NCI-H82 (cell line): ENCODE data around the gene LEKR1.
A peak's percentile ranks its signal among the peaks of the same experiment; 100 is the strongest.
"Not testable (repeated sequence)": the region's sequence is repeated elsewhere in the genome, so short reads cannot be mapped to it uniquely, and the experiment has no call there.

ENCODE experiments used
- DNase-seq: peaks from one replicate; lab custom pipeline; 2025; lab: John Stamatoyannopoulos, UW

LEKR1 gene

DNA sequence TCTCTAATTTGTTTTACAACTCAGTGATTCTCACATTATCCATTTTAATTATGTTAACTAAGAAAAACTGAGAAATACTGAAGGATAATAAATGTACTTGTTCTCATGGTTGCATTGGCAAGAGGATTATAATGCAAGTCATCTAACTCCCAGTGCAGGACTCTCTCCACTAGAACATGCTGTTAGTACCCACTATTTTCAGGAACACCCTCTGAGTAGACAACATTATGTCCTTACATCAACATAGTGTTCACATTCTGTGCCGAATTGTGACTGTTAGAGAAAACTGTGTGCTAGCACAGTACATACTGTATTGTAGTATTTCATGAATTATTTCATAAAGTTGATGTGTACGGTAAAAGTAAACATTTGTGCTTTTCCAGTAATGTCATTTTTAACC is 80.1 kb downstream of the LEKR1 start:
- DNase-seq = no peak

DNA sequence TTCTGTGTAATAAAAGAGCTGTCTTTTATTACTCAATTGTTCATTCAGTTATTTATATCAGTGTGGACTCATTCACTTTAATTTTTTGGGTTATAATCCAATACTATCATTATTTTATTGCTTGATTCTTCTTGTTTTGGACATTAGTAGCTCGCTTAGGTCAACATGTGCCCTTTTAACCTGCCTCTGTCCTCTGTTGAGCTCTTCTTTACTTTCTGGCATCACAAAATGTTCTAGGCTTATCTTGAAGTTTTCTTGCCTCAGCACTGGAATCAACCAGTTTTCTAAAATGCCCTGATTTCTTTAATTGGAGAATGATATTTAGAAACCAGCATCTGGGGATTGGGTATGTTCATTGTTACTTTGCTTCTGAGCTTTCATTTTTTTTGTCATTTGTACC is 82.2 kb downstream of the LEKR1 start:
- DNase-seq = no peak

DNA sequence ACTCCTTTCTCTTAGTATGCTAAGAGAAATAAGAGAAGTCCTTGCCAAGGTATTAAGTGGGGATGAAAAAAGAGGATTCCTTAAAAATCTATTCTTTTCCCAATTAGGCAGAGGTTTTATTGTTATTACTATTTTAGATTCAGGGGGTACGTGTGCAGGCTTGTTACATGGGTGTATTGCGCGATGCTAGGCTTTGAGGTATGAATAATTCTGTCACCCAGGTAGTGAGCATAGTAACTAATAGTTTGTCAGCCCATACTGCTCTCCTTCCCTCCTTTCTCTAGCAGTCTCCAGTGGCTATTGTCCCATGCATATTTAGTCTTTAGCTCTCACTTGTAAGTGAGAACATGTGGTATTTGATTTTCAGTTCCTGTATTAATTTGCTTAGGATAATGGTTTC is 83.9 kb downstream of the LEKR1 start:
- no peak for DNase-seq

DNA sequence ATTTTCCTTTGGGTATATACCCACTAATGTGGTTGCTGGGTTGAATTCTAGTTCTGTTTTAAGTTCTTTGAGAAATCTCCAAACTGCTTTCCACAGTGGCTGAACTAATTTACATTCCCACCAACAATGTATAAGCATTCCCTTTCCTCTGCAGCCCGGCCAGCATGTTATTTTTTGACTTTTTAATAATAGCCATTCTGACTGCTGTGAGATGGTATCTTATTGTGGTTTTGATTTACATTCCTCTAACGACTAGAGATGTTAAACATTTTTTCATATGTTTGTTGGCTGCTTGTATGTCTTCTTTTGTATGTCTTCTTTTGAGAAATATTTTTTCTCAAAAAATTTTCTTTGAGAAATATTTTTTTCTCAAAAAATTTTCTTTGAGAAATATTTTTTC is 84.7 kb downstream of the LEKR1 start:
- not testable (repeated sequence) for DNase-seq

DNA sequence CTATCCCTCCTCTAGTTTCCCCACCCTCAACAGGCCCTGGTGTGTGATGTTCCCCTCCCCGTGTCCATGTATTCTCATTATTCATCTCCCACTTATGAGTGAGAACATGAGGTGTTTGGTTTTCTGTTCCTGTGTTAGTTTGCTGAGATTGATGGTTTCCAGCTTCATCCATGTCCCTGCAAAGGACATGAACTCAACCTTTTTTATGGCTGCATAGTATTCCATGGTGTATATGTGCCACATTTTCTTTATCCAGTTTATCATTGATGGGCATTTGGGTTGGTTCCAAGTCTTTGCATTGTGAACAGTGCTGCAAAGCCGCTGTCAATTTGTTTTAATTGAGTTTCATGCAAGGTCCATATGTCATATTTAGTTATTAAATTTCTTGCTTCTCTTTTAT is 88.1 kb downstream of the LEKR1 start:
- DNase-seq = not testable (repeated sequence)

DNA sequence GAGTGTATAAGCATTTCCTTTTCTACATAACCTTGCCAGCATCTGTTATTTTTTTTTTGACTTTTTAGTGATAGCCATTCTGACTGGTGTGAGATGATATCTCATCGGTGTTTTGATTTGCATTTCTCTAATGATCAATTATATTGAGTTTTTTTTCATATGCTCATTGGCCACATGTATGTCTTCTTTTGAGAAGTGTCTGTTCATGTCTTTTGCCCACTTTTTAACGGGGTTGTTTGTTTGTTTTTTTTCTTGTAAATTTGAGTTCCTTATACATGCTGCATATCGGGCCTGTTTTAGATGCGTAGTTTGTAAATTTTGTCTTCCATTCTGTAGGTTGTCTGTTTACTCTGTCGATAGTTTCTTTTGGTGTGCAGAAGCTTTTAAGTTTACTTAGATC is 89.2 kb downstream of the LEKR1 start:
- DNase-seq = no peak

DNA sequence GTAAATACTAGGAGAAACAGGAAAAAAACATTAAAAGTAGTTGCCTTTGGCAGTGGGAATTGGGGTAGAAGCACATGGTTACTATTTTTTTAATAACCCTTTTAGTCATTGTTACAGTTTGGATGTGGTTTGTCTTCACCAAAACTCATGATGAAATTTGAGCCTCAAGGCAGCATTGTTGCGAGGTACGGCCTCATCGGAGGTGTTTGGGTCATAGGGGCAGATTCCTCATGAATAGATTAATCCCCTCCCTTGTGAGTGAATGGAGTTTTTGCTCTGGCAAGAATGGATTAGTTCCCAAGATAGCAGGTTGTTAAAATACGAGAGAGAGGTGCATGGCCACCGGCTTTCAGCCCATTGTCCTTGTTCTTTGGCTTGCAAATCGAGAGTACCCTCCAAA is 92.6 kb downstream of the LEKR1 start:
- no peak for DNase-seq

DNA sequence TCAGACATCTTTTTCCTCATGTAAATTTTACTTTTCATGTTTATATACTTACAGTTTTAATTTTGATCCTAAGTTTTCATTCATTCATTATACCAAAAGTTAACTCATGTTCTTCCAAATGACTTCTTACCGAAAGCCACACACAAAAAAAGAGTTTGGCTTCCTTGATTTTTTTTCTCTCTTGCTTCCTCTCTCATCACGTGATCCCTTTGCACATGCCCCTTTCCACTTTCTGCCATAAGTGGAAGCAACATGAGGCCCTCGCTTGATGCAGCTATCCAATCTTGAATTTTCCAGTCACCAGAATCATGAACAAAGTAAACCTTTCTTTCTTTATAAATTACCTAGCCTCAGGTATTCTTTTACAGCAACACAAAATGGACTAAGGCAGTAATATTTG is 93.7 kb downstream of the LEKR1 start:
- no peak for DNase-seq

DNA sequence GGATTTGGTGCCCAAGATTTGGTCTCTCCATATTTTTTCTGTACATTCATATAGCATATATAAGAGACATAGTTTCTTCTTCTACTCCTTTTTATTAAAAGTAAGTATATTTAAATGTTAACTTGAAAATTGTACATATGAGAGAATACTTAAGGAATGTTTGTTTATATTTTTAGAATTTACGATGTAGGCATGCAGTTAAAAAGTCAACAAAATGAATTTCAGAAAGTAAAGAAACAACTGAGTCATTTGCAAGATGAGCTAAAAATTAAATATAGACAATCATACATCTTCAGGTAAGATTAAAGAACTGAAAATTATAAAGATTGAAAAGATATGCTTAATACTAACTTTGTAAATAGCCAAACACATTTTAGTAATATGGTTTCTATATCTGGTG is 94.2 kb downstream of the LEKR1 start:
- DNase-seq = no peak

DNA sequence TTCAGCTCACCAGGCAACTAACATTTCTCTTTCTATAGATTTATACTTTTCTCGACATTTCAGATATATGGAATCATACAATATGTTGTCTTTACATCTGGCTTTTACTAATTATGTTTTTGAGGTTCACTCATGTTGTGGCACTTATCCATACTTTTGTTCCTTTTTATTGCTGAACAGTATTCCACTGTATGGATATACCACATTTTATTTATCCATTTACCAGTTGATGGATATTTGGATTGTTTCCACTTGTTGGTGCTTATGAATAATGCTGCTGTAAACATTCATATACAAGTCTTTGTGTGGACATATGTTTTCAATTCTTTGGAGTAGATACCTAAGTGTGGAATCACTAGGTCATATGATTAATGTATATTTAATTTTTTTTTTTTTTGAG is 97.2 kb downstream of the LEKR1 start:
- no peak for DNase-seq

DNA sequence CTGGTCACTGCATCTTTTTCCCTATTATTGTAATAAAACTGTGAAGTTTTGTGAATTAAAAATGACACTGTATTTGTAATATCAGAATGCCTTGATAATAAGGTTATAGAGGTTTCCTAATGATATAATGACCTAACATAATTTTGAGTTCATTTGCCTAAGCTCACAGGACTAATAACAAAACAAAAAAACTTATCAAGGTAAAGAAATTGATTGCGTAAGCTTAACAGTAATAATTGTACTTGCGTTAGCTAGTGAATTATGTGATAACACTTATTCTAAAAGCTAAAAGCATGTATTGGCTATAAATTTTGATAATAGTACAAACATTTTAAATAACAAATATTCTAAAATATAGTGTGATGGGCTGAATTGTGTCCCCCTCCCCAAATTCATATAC is 112.6 kb downstream of the LEKR1 start:
- no peak for DNase-seq

DNA sequence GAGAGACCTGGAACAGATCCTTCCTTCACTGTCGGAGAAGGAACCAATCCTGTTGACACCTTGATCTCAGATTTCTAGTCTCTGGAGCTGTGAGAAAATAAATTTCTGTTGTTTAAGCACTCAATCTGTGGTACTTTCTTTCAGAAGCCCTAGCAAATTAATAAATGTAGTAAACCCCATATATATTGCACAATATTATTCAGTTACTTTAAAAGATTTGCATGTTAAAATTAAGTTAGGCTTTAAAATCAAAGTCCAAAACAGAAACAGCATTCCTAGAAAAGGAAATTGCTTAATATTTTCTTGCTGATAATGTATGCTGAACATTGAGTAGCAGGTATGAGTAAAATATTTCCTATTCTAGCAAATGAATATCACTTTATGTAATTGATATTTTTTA is 113.2 kb downstream of the LEKR1 start:
- DNase-seq = no peak

DNA sequence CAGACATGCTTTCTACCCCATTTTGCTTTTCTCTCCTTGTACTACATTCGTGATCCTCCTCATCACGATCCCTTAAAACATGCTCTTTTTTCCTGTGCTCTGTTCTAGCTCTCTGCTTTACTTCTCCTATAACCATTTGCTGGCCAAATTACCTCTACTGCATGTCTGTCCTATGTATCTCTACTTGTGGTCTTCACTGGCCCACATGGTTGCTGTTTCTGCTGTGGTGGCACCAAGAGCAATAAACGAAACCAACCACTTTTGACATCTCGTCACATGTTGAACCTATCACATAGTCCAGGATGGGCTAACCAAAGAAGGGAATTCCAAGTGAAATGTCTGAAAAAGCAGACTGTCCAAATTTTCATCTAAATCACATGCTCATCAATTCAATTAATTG is 115.2 kb downstream of the LEKR1 start:
- no peak for DNase-seq

DNA sequence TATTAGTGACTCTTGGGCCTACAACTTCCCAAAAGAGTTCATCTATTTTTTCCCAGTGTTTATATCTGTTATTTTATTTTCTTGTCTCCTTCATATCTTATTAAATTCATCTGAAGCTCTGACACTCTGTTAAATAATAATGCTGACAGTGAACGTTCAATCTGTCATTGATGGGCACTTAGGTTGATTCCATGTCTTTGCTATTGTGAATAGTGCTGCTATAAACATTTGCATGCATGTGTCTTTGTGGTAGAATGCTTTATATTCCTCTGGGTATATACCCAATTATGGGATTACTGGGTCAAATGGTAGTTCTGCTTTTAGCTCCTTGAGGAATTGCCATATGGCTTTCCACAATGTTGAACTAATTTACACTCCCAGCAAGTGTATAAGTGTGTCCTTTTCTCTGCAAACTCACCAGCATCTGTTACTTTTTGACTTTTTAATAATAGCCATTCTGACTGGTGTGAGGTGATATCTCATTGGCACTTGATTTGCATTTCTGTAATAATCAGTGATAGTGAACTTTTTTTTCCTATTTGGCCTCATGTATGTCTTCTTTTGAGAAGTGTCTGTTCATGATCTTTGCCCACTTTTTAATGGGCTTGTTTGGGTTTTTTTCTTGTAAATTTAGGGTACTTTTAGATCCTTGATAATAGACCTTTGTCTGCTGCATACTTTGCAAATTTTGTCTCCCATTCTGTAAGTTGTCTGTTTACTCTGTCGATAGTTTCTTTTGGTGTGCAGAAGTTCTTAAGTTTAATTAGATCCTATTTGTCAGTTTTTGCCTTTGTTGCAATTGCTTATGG is 122.5 kb downstream of the LEKR1 start:
- peak; percentile 79 for DNase-seq

DNA sequence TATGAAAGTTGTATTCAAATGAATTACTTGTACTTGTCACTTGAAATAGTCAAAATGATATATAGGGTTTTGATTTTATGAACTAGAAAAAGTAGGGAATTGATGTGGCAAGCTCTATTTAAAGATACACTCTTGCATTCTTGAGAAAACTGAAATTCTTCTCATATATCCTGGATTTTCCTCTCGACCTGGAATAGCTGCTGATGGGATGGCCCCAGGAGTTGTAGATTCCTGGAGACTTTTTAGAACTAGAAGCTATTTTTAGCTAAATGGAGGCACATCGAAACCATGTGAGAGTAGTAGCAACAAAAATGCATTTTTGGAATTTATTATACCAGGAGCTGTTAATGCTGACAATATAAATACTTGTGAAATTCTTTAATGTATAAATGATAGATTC is 125.9 kb downstream of the LEKR1 start:
- DNase-seq = no peak

DNA sequence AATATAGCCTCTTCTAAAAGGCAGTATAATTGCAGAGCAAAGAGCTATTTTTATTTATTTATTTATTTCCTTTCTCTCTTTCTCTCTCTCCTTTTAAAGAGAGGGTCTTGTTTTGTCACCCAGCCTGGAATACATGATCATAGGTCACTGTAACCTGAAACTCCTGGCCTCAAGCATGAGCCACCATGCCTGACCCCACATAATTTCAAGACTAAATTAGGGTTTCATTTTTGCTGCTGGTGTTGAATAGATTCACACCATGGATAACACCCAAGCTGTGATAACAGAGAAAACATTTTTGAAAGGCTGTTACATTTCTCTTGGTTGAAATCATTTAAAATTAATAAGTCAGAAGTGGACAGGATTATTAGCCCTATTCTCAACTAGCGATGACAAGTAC is 131.6 kb downstream of the LEKR1 start:
- no peak for DNase-seq

DNA sequence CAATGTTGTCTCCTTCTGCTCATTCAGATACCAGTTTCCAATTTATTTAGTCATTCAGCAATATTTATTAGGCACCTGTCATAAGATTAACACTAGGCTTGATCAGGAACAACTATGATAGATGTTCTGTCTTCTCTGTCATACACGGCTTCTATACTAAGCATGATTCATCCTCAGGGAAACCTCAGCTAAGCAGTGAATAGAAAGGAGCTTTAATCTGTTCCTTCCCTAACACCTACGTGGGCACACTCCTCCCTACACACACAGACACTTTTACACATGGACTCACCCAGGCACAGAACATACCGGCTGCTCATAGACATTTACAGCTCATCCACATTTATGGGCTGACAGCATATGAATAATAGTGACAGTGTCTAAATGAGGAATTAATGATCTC is 136.9 kb downstream of the LEKR1 start:
- no peak for DNase-seq

DNA sequence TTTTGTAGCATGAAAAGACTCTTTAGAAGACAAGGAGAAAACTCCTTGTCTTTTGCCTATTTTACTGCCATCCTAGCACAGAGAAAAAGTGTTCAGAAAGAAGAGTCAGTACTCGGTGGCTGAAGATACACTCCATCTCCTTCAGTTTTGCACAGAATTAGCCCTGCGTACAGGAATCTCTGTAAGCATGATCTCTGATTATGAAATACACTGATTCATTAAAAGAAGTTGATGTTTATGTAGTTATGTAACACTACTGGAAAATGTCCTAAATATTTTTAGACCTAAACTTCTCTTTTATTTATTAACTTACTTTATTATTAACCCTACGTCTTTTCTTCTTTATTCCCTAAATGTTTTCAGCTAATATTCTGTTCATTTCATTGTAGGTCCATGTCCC is 138.4 kb downstream of the LEKR1 start:
- no peak for DNase-seq

DNA sequence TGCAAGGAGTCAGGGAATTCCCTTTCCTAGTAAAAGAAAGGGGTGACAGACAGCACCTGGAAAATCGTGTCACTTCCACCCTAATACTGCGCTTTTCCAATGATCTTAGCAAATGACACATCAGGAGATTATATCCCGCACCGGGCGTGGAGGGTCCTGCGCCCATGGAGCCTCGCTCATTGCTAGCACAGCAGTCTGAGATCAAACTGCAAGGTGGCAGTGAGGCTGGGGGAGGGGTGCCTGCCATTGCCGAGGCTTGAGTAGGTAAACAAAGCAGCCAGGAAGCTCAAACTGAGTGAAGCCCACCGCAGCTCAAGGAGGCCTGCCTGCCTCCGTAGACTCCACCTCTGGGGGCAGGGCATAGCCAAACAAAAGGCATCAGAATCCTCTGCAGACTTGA is 140.2 kb downstream of the LEKR1 start:
- not testable (repeated sequence) for DNase-seq

DNA sequence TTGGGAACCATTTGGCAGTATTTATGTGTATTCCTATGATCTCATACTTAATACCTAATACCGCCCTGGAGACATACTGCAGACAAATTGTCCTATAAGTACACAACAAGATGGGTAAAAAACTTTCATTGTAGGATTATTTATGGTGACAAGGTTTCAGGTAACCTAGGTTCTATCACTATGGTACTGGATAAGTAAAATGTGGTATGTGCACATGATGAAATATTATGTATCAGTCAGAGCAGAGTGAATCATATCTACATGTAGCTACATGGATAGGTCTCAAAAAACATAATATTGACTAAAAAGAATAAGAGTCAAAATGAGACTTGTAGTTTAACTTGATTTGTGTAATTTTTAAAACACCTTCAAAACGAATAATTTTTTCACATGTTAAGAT is 147.8 kb downstream of the LEKR1 start:
- DNase-seq = no peak

DNA sequence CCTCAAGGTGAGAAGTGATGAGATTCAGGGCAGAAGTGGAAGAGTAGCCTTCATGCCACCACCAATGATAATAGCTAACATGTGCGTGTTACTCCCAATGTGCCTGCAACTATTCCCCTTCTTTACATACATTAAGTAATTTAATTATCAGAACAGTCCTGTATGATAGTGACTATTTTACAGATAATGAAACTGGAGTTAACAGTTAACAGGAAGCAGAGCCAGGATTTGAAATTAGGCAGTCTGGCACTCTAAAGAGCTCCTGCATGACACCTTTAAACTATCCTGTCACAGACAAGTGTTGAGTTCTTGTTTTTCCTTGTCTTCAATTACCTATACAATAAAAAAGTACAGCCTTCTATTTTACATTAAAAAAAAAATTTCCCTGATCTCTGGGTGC is 148.8 kb downstream of the LEKR1 start:
- DNase-seq = no peak

DNA sequence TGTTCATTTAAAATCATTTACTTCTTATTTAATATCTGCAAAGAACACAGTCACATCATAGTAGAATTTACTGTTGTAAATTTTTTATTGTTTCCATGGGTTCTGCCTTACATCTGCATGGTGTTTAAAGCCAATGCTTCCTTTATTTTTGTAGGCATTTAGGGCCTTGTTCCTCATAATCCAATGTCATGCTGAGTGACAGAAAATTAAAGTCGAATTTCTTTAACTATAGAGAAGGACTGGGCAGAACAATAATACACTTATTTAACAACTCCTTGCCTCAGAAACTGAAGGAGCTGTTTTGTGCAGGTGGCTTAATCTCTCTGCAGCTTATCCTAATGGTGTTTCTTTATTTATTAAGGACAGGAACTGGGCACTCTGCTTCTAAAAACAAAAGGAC is 149.6 kb downstream of the LEKR1 start:
- DNase-seq = peak; percentile 42

DNA sequence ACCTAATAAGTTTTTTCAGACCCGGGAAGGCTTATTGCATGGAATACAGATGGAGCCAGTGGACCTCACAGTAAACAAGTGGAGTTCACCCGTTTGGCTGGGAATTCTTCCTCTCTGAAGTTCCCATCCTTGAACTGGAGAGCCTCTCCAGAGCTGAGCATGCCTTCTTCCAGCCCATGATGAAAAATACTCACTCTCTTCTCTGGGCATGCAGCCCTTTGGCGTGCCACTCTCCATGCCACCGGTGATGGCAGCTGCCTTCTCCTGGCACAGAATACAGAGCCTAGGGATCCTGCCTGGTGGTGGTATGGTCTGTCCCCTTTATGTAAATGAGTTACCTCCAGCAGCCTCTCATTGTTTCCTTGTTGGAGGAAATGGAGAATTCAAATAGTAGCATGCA is 150.8 kb downstream of the LEKR1 start:
- no peak for DNase-seq

DNA sequence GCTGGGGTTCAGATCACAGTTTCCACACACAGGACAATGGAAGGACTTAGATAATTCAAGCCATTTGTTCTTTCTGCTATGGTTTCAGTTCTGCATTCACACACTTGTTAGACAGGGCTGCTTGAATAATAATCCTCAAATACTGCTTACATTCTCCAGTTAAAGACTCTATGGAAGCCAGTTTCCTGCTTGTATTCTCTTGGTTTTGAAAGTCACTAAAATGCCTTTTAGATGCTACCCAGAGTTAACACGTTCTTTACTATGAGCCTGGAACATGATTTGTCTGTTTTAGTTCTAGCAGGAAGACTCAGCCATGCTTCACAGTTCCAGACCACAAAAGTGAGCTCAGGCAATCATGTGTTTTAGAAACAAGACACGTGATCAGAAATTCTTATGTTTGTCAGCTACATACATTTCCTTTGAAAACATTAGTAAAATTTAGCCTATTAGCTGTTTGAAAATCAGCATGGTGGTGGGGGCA is 152.4 kb downstream of the LEKR1 start:
- DNase-seq = no peak
